CD4-positive, CD25-positive, alpha-beta regulatory T cell (primary cell): ENCODE results near the gene SPATA4. TPM values are rescaled to one million over a fixed set of nuclear protein-coding genes. Genes with fewer than 3 reads are reported as not detected.

Experiments used
- ATAC-seq, 2 donors: fragments of 150-1000 bp; cut with Tn5 transposase; one replicate each; pipeline ENCODE4 v1.10.0; 2021; ENCODE audit warnings: low read depth in 2 of 2, moderate number of reproducible peaks in 2 of 2, moderate library complexity in 1 of 2
- DNase-seq, 3 donors: peaks; one replicate each; pipeline versions ENCODE4 v3.0.0 to v3.0.0-alpha.2; 2012 to 2022; ENCODE audit warnings: mixed read lengths in 1 of 3
- H3K27ac ChIP-seq: one replicate; pipeline ENCODE4 v1.7.0; 2013; ENCODE audit warnings: mild to moderate bottlenecking, low read length; ENCODE audit not compliant: insufficient read depth, poor library complexity, severe bottlenecking
- H3K27me3 ChIP-seq: one replicate; pipeline ENCODE4 v1.7.0; 2013; ENCODE audit warnings: low read length; ENCODE audit not compliant: control insufficient read depth, insufficient read depth
- H3K36me3 ChIP-seq: one replicate; pipeline ENCODE4 v1.7.0; 2013; ENCODE audit warnings: mild to moderate bottlenecking, low read length, moderate library complexity; ENCODE audit not compliant: control insufficient read depth, insufficient read depth
- H3K4me1 ChIP-seq: 2 replicates; pipeline ENCODE4 v1.7.0; 2013; ENCODE audit warnings: mild to moderate bottlenecking, low read length; ENCODE audit not compliant: insufficient read depth, control insufficient read depth, poor library complexity, severe bottlenecking
- H3K4me3 ChIP-seq: one replicate; pipeline ENCODE4 v1.7.0; 2013; ENCODE audit warnings: low read depth, mild to moderate bottlenecking, low read length, moderate library complexity
- H3K9me3 ChIP-seq, 2 experiments: 1 replicate in 1 of 2; 2 replicates in 1 of 2; pipeline ENCODE4 v1.7.0; 2013; ENCODE audit warnings: low read length in 2 of 2, mild to moderate bottlenecking in 1 of 2, moderate library complexity in 1 of 2; ENCODE audit not compliant: control insufficient read depth in 2 of 2
- H3K27ac Mint-ChIP-seq, 3 donors: one replicate each; pipeline ENCODE4 v1.8.0; 2020 to 2022; ENCODE audit warnings: mild to moderate bottlenecking in 3 of 3, mixed read lengths in 3 of 3, moderate library complexity in 2 of 3
- H3K27me3 Mint-ChIP-seq: one replicate; pipeline ENCODE4 v1.8.0; 2022; ENCODE audit warnings: mild to moderate bottlenecking, mixed read lengths
- H3K36me3 Mint-ChIP-seq: one replicate; pipeline ENCODE4 v1.8.0; 2020; ENCODE audit warnings: mixed read lengths
- H3K4me1 Mint-ChIP-seq, 4 donors: one replicate each; pipeline ENCODE4 v1.8.0; 2020 to 2022; ENCODE audit warnings: mixed read lengths in 4 of 4, mild to moderate bottlenecking in 1 of 4
- H3K4me3 Mint-ChIP-seq, 4 donors: one replicate each; pipeline ENCODE4 v1.8.0; 2020 to 2022; ENCODE audit warnings: mild to moderate bottlenecking in 4 of 4, mixed read lengths in 4 of 4, moderate library complexity in 3 of 4
- H3K9me3 Mint-ChIP-seq, 7 donors: one replicate each; pipeline ENCODE4 v1.8.0; 2020 to 2022; ENCODE audit warnings: mixed read lengths in 7 of 7, mild to moderate bottlenecking in 3 of 7, moderate library complexity in 2 of 7
- polyA plus RNA-seq, 4 donors: library from polyadenylated mRNA; unstranded; fragments of 300-500 nt; fragmentation: Illumina TruSeq; gene quantifications; one replicate each; pipeline ENCODE4 v1.2.3, GENCODE V29; 2021
- total RNA-seq: library from RNA; stranded (reverse); gene quantifications from one replicate; pipeline ENCODE4 v1.2.3, GENCODE V29; 2022

Gene SPATA4
- total and polyA plus RNA-seq, 5 donors from 2014 or later: not detected

- Mint-ChIP-seq H3K27ac (no peak overlapping the region), H3K4me3 (no peak overlapping the region), H3K4me1 (no peaks in the 10 kb centered on the region), H3K27me3 (no peaks in the 10 kb centered on the region), H3K36me3 (no peaks in the 10 kb centered on the region), H3K9me3 (no peaks in the 10 kb centered on the region)
- H3K27me3 ChIP-seq: no peaks in the 10 kb centered on the region
- no peak overlapping the region for H3K4me3 ChIP-seq
- DNase-seq (no peak), ATAC-seq (no peak)
- H3K27ac ChIP-seq: no peak overlapping the region
- no peaks in the 10 kb centered on the region for H3K9me3 ChIP-seq
- H3K36me3 ChIP-seq: no peaks in the 10 kb centered on the region
- no peaks in the 10 kb centered on the region for H3K4me1 ChIP-seq
These were observed 44.7 kb downstream of the SPATA4 start for GRCh38 chr4:176150704-176151103.

- no peaks in the 10 kb centered on the region for H3K27me3 ChIP-seq
- no peaks in the 10 kb centered on the region for H3K27me3 Mint-ChIP-seq
- no peaks in the 10 kb centered on the region for H3K4me1 Mint-ChIP-seq
- DNase-seq (peak in 1 of 3 donors; percentile 18), ATAC-seq (no peak)
- H3K36me3 ChIP-seq: no peaks in the 10 kb centered on the region
- no peaks in the 10 kb centered on the region for H3K9me3 ChIP-seq
- no peaks in the 10 kb centered on the region for H3K36me3 Mint-ChIP-seq
- no peaks in the 10 kb centered on the region for H3K9me3 Mint-ChIP-seq
- H3K4me1 ChIP-seq: no peaks in the 10 kb centered on the region
- H3K27ac Mint-ChIP-seq: no peak overlapping the region
- no peak overlapping the region for H3K4me3 ChIP-seq
- H3K4me3 Mint-ChIP-seq: no peak overlapping the region
- H3K27ac ChIP-seq: no peak overlapping the region
These were observed 45.1 kb downstream of the SPATA4 start for GRCh38 chr4:176150356-176150682.

GRCh38 chr4:176149680-176150355 is 45.6 kb downstream of the SPATA4 start:
- no peak overlapping the region for H3K27ac Mint-ChIP-seq

GRCh38 chr4:176142253-176142652 is 53.1 kb downstream of the SPATA4 start:
- Histone ChIP-seq H3K27me3 (no peaks in the 10 kb centered on the region), H3K27ac (no peak overlapping the region), H3K36me3 (no peaks in the 10 kb centered on the region), H3K4me1 (no peaks in the 10 kb centered on the region), H3K9me3 (no peaks in the 10 kb centered on the region), H3K4me3 (no peak overlapping the region)
- Mint-ChIP-seq H3K27ac (no peak overlapping the region), H3K4me1 (no peaks in the 10 kb centered on the region), H3K36me3 (no peaks in the 10 kb centered on the region), H3K4me3 (no peak overlapping the region), H3K27me3 (no peaks in the 10 kb centered on the region), H3K9me3 (no peaks in the 10 kb centered on the region)
- ATAC-seq (no peak), DNase-seq (no peak)

More at GRCh38 chr4:176149680-176150355, 45.6 kb downstream of the SPATA4 start:
- H3K4me3 ChIP-seq: no peak overlapping the region
- H3K27ac ChIP-seq: no peak overlapping the region
- ATAC-seq (no peak), DNase-seq (peak in 1 of 3 donors; percentile 22)
- H3K36me3 ChIP-seq: no peaks in the 10 kb centered on the region
- no peaks in the 10 kb centered on the region for H3K9me3 ChIP-seq
- Mint-ChIP-seq H3K27me3 (no peaks in the 10 kb centered on the region), H3K9me3 (no peaks in the 10 kb centered on the region), H3K4me3 (no peak overlapping the region), H3K36me3 (no peaks in the 10 kb centered on the region), H3K4me1 (no peaks in the 10 kb centered on the region)
- H3K4me1 ChIP-seq: no peaks in the 10 kb centered on the region
- no peaks in the 10 kb centered on the region for H3K27me3 ChIP-seq

DNA sequence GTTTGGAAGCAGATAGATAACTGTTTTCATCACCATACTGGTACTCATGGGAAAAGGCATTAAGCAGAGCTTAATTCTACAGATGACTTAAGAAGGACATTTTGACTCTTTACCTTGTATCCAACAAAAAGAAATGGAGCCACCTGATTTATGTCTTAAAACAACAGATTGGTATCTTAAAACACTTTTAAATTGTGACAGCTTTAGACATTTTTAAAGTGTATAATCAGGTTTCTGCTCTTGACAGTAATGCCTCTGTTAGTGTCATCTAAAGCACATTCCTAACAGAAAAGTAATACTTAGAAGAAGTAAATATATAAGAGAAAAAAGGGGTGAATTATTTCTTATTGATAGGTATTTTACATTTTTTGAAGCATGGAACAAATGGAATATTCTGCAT is 55.9 kb downstream of the SPATA4 start:
- Histone ChIP-seq H3K27ac (no peak overlapping the region), H3K27me3 (no peaks in the 10 kb centered on the region), H3K4me1 (no peaks in the 10 kb centered on the region), H3K9me3 (no peaks in the 10 kb centered on the region), H3K4me3 (no peak overlapping the region), H3K36me3 (no peaks in the 10 kb centered on the region)
- Mint-ChIP-seq H3K27ac (no peak overlapping the region), H3K27me3 (no peaks in the 10 kb centered on the region), H3K36me3 (no peaks in the 10 kb centered on the region), H3K4me1 (no peaks in the 10 kb centered on the region), H3K9me3 (no peaks in the 10 kb centered on the region), H3K4me3 (no peak overlapping the region)
- DNase-seq (no peak), ATAC-seq (no peak)

- Histone ChIP-seq H3K27me3 (no peaks in the 10 kb centered on the region), H3K4me1 (no peaks in the 10 kb centered on the region), H3K27ac (no peak overlapping the region), H3K4me3 (no peak overlapping the region), H3K9me3 (no peaks in the 10 kb centered on the region), H3K36me3 (no peaks in the 10 kb centered on the region)
- Mint-ChIP-seq H3K4me1 (no peaks in the 10 kb centered on the region), H3K4me3 (no peak overlapping the region), H3K27ac (no peak overlapping the region), H3K9me3 (no peaks in the 10 kb centered on the region), H3K36me3 (no peaks in the 10 kb centered on the region), H3K27me3 (no peaks in the 10 kb centered on the region)
- ATAC-seq: no peak
- DNase-seq: no peak
These were observed 57.8 kb downstream of the SPATA4 start for GRCh38 chr4:176137631-176138030.

DNA sequence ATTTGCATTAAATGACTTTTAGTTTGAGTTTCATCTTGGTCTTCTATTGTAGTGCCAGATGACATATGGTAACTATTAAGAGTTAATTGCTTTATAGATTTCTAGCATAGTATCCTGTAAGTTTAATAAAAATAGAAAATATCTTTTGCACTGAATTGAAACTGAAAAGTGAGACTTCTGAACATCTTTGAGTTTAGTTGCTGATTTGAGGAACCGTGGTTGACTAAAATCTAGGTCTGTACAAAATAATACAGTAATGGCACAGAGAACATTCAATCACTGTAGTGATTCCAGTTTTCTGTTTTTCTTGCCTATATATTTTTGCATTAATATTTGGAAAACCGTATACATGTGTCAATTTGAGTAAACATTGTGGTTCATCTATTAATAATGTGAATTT is 60.7 kb downstream of the SPATA4 start:
- H3K27me3 ChIP-seq: no peaks in the 10 kb centered on the region
- no peaks in the 10 kb centered on the region for H3K9me3 ChIP-seq
- Mint-ChIP-seq H3K4me1 (no peaks in the 10 kb centered on the region), H3K4me3 (no peak overlapping the region), H3K27me3 (no peaks in the 10 kb centered on the region), H3K36me3 (no peaks in the 10 kb centered on the region), H3K9me3 (no peaks in the 10 kb centered on the region), H3K27ac (no peak overlapping the region)
- ATAC-seq: no peak
- DNase-seq: no peak
- no peak overlapping the region for H3K27ac ChIP-seq
- H3K4me3 ChIP-seq: no peak overlapping the region
- no peaks in the 10 kb centered on the region for H3K36me3 ChIP-seq
- H3K4me1 ChIP-seq: no peaks in the 10 kb centered on the region
